Sigmoid colon (tissue), 4 donors: ENCODE data around the gene OTC.

Experiments
- CTCF ChIP-seq, 4 experiments: fragments of 450-650 bp in 3 of 4; fragments of 200-600 bp in 1 of 4; IDR thresholded peaks; one replicate each; pipeline ENCODE4 v1.5.1; 2016 to 2019; ENCODE audit warnings: antibody characterized with exemption in 4 of 4, mild to moderate bottlenecking in 3 of 4, moderate library complexity in 2 of 4
- POLR2A ChIP-seq, 2 donors: fragments of 450-650 bp; IDR thresholded peaks; one replicate each; pipeline ENCODE4 v1.6.1; 2016; ENCODE audit warnings: antibody characterized with exemption in 2 of 2, mild to moderate bottlenecking in 2 of 2, moderate library complexity in 2 of 2
- POLR2AphosphoS5 ChIP-seq, 4 donors: sonication (generic); formaldehyde crosslinking; IDR thresholded peaks; one replicate each; pipeline ENCODE4 v1.6.1; 2017; ENCODE audit warnings: antibody characterized with exemption in 4 of 4

GRCh38 chrX:38327775-38328081 lies 24.7 kb upstream of the OTC start:
- TF ChIP-seq POLR2A (IDR thresholded peaks at IDR 0.05) (no peak), CTCF (IDR thresholded peaks at IDR 0.05) (no peak), POLR2AphosphoS5 (IDR thresholded peaks at IDR 0.05) (no peak)
